ENCODE data around the gene NFIA. TPM values are rescaled to one million over a fixed set of nuclear protein-coding genes. Genes with fewer than 3 reads are reported as not detected.

Gene NFIA
- total RNA-seq, 1 experiment from 2014 or later: 65.4 TPM

- TF ChIP-seq CTCF (conservative IDR thresholded peaks at IDR 0.05; ENCODE audit: low read depth, low read length) (no peak), EZH2 (IDR thresholded peaks at IDR 0.05; ENCODE audit: borderline replicate concordance, low read depth, low read length, poor library complexity, severe bottlenecking) (no peak)
- POLR2A ChIA-PET (ENCODE audit: low non-redundant PET): interaction anchor here (0.5 kb wide), 1 partner anchor 1185 kb away, joined by 4 read pairs; no protein-coding TSS in a partner anchor
- Histone ChIP-seq H3K4me3 (ENCODE audit: low read depth, low read length, poor library complexity, severe bottlenecking) (no peak overlapping the region), H3K36me3 (ENCODE audit: insufficient read depth, low read length, poor library complexity, severe bottlenecking) (no peaks in the 10 kb centered on the region), H3K27me3 (replicated peaks; ENCODE audit: insufficient read depth, low read depth, low read length, poor library complexity) (no peaks in the 10 kb centered on the region), H3K4me1 (ENCODE audit: insufficient read depth, low read length, poor library complexity, severe bottlenecking) (no peaks in the 10 kb centered on the region), H3K9me3 (ENCODE audit: low read depth, low read length, poor library complexity, severe bottlenecking) (no peaks in the 10 kb centered on the region), H3K27ac (ENCODE audit: low read depth, low read length, poor library complexity, severe bottlenecking) (no peak overlapping the region)
- CTCF ChIA-PET: no interaction called here
- intact Hi-C loops (cut with micrococcal nuclease; ENCODE audit: unreplicated experiment): no loop called here
- BruUV-seq (replicated peaks): no TSS peak
- no peak for DNase-seq (ENCODE audit: low spot score)
Measured at GRCh38 chr1:61064673-61065072, 17.7 kb upstream of the NFIA start.

GRCh38 chr1:61067446-61068019 is 14.8 kb upstream of the NFIA start:
- Histone ChIP-seq H3K4me1 (ENCODE audit: insufficient read depth, low read length, poor library complexity, severe bottlenecking) (no peaks in the 10 kb centered on the region), H3K27me3 (replicated peaks; ENCODE audit: insufficient read depth, low read depth, low read length, poor library complexity) (no peaks in the 10 kb centered on the region), H3K27ac (ENCODE audit: low read depth, low read length, poor library complexity, severe bottlenecking) (no peak overlapping the region), H3K9me3 (ENCODE audit: low read depth, low read length, poor library complexity, severe bottlenecking) (no peaks in the 10 kb centered on the region), H3K4me3 (ENCODE audit: low read depth, low read length, poor library complexity, severe bottlenecking) (no peak overlapping the region), H3K36me3 (ENCODE audit: insufficient read depth, low read length, poor library complexity, severe bottlenecking) (no peaks in the 10 kb centered on the region)
- CTCF ChIA-PET: no interaction called here
- TF ChIP-seq EZH2 (IDR thresholded peaks at IDR 0.05; ENCODE audit: borderline replicate concordance, low read depth, low read length, poor library complexity, severe bottlenecking): no peak
- no peak for TF ChIP-seq CTCF (conservative IDR thresholded peaks at IDR 0.05; ENCODE audit: low read depth, low read length)
- no TSS peak for BruUV-seq (replicated peaks)
- intact Hi-C loops (cut with micrococcal nuclease; ENCODE audit: unreplicated experiment): no loop called here
- POLR2A ChIA-PET (ENCODE audit: low non-redundant PET): no interaction called here
- DNase-seq (ENCODE audit: low spot score): no peak

GRCh38 chr1:61070054-61070453 is 12.3 kb upstream of the NFIA start:
- Histone ChIP-seq H3K9me3 (ENCODE audit: low read depth, low read length, poor library complexity, severe bottlenecking) (no peaks in the 10 kb centered on the region), H3K36me3 (ENCODE audit: insufficient read depth, low read length, poor library complexity, severe bottlenecking) (no peaks in the 10 kb centered on the region), H3K4me1 (ENCODE audit: insufficient read depth, low read length, poor library complexity, severe bottlenecking) (no peaks in the 10 kb centered on the region), H3K4me3 (ENCODE audit: low read depth, low read length, poor library complexity, severe bottlenecking) (no peak overlapping the region), H3K27ac (ENCODE audit: low read depth, low read length, poor library complexity, severe bottlenecking) (no peak overlapping the region), H3K27me3 (replicated peaks; ENCODE audit: insufficient read depth, low read depth, low read length, poor library complexity) (no peaks in the 10 kb centered on the region)
- BruUV-seq (replicated peaks): no TSS peak
- no peak for DNase-seq (ENCODE audit: low spot score)
- ChIA-PET POLR2A (ENCODE audit: low non-redundant PET) (interaction anchor here (0.6 kb wide), 1 partner anchor 21 kb away, joined by 3 read pairs; no protein-coding TSS in a partner anchor), CTCF (no interaction called here)
- intact Hi-C loops (cut with micrococcal nuclease; ENCODE audit: unreplicated experiment): no loop called here
- no peak for TF ChIP-seq CTCF (conservative IDR thresholded peaks at IDR 0.05; ENCODE audit: low read depth, low read length)
- TF ChIP-seq EZH2 (IDR thresholded peaks at IDR 0.05; ENCODE audit: borderline replicate concordance, low read depth, low read length, poor library complexity, severe bottlenecking): no peak
